ENCODE measurements around the gene MARCHF11.

DNA sequence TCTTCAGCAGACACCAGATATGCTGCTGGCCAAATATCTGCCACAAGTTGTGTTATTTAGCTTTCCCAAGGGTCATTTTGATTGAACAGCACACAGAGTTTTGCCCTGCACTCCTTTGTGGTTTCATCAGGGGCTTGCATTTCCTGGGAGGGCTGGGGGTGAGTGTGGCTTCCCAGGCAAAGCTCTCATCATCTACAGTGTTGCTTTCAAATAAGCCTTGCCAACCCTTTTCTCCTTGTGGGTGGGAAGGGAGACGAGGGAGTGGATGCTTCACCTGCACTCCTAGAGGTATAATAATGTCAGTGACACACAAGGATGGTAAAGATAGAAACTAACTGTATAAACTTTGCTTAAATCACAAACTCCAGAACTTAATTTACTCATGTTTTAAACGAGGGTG is 107.0 kb downstream of the MARCHF11 start:
- TF ChIP-seq YY1 (IDR thresholded peaks at IDR 0.05; ENCODE audit: insufficient read depth, insufficient read length) (no peak), SUZ12 (IDR thresholded peaks at IDR 0.05; ENCODE audit: extremely low read depth, insufficient read depth, insufficient read length) (no peak), ZNF274 (IDR thresholded peaks at IDR 0.05; ENCODE audit: low read depth, low read length) (no peak)
